ENCODE data around the gene CLIC1.

Gene CLIC1

GRCh38 chr6:31740397-31741223 lies 4.3 kb upstream of the CLIC1 start:
- in situ Hi-C loops (cut with MboI; ENCODE audit: low sequenced_read_pairs) = no loop called here

GRCh38 chr6:31739639-31740396 lies 3.5 kb upstream of the CLIC1 start, which contains the start of gene MSH5:
TSS of gene MSH5 (plus strand) at chr6:31740005. CDS start at chr6:31740467, 462 bp downstream.
- in situ Hi-C loops (cut with MboI; ENCODE audit: low sequenced_read_pairs) = no loop called here

- in situ Hi-C loops (cut with MboI; ENCODE audit: low sequenced_read_pairs) = no loop called here
Measured at GRCh38 chr6:31737991-31738979, 2.0 kb upstream of the CLIC1 start.

- in situ Hi-C loops (cut with MboI; ENCODE audit: low sequenced_read_pairs) = no loop called here
Measured at GRCh38 chr6:31737315-31737990, 1.1 kb upstream of the CLIC1 start.

GRCh38 chr6:31736768-31737314 lies 511 bp upstream of the CLIC1 start:
- in situ Hi-C loops (cut with MboI; ENCODE audit: low sequenced_read_pairs) = no loop called here

GRCh38 chr6:31734821-31735406 lies 1.4 kb downstream of the CLIC1 start:
- in situ Hi-C loops (cut with MboI; ENCODE audit: low sequenced_read_pairs) = no loop called here

GRCh38 chr6:31734247-31734820 lies 2.0 kb downstream of the CLIC1 start:
- in situ Hi-C loops (cut with MboI; ENCODE audit: low sequenced_read_pairs) = no loop called here

GRCh38 chr6:31733734-31734133 lies 2.6 kb downstream of the CLIC1 start:
- in situ Hi-C loops (cut with MboI; ENCODE audit: low sequenced_read_pairs) = no loop called here

GRCh38 chr6:31732029-31732428 lies 4.3 kb downstream of the CLIC1 start:
- in situ Hi-C loops (cut with MboI; ENCODE audit: low sequenced_read_pairs) = no loop called here

- in situ Hi-C loops (cut with MboI; ENCODE audit: low sequenced_read_pairs) = no loop called here
Measured at GRCh38 chr6:31730631-31731086, 5.7 kb downstream of the CLIC1 start.

GRCh38 chr6:31729979-31730630 lies 6.2 kb downstream of the CLIC1 start:
- in situ Hi-C loops (cut with MboI; ENCODE audit: low sequenced_read_pairs) = no loop called here

- in situ Hi-C loops (cut with MboI; ENCODE audit: low sequenced_read_pairs) = no loop called here
Measured at GRCh38 chr6:31729515-31729978, 6.8 kb downstream of the CLIC1 start.

- in situ Hi-C loops (cut with MboI; ENCODE audit: low sequenced_read_pairs) = no loop called here
Measured at GRCh38 chr6:31728767-31729514, 7.4 kb downstream of the CLIC1 start, which contains the start of gene DDAH2. TSS of gene DDAH2 (minus strand) at chr6:31729299. CDS start at chr6:31729161, 138 bp downstream.

GRCh38 chr6:31727717-31728671 lies 8.3 kb downstream of the CLIC1 start:
- in situ Hi-C loops (cut with MboI; ENCODE audit: low sequenced_read_pairs) = no loop called here

GRCh38 chr6:31727034-31727716 lies 9.2 kb downstream of the CLIC1 start:
- in situ Hi-C loops (cut with MboI; ENCODE audit: low sequenced_read_pairs) = no loop called here

All from HL-60/S4 treated with phorbol 12-myristate 13-acetate at 8.2 ng/mL for 4 days and 3 days (cell line).